ENCODE results near the gene PPM1G.
"Not testable (repeated sequence)": the region's sequence is repeated elsewhere in the genome, so short reads cannot be mapped to it uniquely, and the experiment has no call there.

The PPM1G gene, protein sequence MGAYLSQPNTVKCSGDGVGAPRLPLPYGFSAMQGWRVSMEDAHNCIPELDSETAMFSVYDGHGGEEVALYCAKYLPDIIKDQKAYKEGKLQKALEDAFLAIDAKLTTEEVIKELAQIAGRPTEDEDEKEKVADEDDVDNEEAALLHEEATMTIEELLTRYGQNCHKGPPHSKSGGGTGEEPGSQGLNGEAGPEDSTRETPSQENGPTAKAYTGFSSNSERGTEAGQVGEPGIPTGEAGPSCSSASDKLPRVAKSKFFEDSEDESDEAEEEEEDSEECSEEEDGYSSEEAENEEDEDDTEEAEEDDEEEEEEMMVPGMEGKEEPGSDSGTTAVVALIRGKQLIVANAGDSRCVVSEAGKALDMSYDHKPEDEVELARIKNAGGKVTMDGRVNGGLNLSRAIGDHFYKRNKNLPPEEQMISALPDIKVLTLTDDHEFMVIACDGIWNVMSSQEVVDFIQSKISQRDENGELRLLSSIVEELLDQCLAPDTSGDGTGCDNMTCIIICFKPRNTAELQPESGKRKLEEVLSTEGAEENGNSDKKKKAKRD

DNA sequence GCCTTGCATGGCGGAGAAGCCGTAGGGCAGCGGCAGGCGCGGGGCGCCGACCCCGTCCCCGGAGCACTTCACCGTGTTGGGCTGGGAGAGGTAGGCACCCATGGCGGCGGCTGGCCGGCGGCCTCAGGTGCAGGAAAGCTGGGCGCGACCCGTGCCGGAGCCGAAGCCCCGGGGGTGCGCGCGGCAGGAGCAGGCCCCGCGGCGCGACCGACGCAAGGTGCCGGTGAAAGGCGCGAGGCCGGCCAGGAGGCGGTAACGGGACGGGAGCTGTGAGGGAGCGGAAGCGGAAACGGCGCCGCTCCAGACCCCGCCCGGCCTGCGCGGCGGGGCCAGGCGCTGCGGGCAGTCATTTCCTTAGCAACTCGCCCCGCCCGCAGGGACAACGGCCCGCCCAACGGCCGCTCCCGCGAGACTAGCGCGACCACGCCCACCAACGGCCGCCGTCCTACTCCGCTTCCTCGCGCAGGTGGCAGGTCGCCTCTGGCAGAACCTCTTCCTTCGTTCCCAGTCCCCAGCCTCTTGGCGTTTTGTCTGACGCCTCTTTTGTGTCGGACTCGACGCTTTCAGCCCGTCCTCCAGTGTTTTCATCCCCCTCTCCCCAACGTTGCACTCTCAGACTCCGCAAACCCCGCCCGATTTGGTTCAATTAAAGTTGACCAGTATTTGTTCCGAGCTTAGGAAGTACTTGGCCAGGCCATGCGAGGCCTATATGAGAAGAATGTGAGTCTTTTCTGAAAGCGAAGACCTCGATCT lies at the start of gene PPM1G:
PPM1G (minus strand) TSS at position 271 of the 753 bp plus-strand sequence; CDS start at position 102, 169 bp downstream.
- DNase-seq = peak; percentile 99

DNA sequence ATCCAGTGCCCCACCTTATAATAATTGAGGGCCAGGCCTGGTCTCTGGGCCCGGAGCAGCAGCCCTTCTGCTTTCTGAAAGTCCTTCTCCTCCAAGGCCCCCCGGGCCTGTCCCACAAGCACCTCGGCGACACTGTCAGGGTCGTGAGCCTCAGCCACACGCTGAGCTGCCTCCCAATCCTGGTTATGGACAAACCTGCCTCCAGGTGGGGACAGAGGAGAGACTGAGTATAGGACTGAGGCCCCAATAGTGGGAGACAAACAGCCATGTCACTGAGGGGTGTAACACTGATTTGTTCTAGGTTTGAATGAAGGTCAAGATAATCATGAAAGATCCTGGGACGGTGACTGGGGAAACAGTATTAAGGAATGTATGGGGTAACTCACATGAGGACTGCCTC lies 44.6 kb upstream of the PPM1G start:
- no peak for DNase-seq

DNA sequence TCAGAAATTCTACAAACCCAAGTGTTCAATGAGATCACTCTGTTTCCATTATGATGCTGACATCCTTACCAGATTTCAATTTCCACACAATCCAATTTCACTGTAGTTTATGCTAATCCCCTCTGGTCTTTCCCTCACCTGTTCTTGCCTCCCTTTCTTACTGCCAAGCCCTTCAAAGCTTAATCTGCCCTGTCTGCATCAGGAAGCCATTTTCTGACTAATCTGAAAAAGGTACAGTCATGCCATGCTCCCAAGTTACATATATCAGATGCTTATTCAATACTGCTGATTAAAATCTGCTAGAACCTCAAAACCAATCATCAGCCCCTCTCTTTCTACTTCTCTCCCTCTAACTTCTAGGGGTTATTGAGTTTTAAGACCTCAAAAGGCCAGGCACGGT lies 41.7 kb upstream of the PPM1G start:
- DNase-seq = no peak

DNA sequence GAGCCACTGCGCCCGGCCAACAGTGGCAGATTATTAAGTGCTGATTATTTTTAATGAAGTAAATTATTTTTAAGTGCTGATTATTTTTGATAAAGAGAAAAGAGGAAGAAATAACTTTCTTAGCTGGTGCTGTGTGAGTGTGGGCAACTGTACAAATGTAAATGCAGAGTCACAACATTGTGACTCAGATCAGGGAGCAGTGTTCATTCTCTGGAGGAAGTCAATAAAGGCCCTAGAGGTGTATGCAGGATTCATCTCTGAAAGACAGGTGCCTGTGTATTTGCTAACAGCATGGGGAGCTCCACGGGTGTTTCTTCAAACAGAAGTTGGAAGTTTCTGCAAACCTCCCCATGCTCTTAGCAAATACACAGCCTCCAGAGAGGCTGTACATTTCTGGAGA lies 39.0 kb upstream of the PPM1G start:
- DNase-seq = no peak

DNA sequence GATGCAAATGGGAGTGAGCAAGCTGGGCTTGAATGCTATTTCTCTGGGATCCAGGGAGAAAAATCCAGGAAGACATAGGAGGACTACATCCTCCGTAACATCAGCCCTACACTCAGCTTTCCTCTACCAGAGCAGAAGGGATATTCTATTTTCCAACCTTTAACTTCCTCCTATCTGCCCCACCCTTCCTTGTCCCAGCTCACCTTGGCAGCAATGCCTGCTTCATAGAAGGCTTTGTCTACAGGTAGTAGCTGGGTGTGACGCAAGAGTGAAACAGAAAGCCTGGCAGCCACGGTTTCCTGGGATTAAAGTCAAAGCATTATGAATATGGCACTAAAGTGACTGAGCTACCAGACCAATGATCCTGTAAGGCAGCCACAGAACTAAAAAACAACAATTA lies 36.7 kb upstream of the PPM1G start:
- no peak for DNase-seq

DNA sequence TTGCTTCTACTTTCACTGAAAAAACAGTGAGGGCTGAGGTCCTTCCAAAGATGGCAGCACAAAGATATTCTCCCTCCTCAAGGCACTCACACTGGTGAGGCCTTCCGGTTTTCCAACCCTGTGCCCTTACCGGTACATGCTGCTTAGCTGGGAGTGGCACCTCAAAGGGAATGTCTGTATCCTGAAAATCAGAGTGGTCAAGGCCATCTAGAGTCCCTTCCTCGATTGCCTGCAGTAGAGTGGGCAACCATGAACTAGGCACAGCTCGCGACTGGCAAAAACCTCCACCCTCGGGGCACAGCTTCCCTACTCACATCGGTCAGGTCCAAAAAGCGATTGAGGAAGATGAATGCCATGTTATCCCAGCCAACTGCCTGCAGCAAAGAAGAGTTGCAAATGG lies 36.2 kb upstream of the PPM1G start:
- no peak for DNase-seq

DNA sequence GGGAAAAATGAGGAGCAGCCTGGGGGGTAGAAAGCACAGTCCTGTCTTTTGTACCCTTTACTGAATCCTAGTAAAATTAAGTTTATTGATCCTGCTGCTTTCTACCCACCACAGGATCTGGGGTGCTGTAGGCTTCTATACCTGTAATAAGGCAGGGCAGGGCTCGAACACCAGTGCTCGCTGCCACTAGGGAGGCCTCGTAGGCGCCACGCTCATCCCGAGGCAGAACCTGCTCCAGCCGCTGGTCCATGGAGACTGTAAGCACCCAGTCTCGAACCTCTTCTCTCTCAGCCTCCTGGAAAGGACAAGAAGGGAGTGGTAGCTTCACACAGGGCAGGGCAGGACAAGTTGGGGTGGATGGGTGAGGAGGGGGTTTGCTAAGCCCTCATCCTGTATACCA lies 35.8 kb upstream of the PPM1G start:
- no peak for DNase-seq

DNA sequence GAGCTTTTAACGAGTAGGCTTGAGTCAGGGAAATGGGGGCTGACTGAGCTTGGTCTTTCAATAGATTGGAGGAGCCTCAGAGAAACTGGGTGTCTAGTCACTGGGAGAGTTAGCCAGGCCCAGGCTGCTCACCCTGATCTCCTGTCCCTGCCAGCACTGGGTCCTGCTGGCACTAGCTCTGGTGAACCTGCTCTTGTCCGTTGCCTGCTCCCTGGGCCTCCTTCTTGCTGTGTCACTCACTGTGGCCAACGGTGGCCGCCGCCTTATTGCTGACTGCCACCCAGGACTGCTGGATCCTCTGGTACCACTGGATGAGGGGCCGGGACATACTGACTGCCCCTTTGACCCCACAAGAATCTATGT lies 33.5 kb upstream of the PPM1G start:
- DNase-seq = no peak

DNA sequence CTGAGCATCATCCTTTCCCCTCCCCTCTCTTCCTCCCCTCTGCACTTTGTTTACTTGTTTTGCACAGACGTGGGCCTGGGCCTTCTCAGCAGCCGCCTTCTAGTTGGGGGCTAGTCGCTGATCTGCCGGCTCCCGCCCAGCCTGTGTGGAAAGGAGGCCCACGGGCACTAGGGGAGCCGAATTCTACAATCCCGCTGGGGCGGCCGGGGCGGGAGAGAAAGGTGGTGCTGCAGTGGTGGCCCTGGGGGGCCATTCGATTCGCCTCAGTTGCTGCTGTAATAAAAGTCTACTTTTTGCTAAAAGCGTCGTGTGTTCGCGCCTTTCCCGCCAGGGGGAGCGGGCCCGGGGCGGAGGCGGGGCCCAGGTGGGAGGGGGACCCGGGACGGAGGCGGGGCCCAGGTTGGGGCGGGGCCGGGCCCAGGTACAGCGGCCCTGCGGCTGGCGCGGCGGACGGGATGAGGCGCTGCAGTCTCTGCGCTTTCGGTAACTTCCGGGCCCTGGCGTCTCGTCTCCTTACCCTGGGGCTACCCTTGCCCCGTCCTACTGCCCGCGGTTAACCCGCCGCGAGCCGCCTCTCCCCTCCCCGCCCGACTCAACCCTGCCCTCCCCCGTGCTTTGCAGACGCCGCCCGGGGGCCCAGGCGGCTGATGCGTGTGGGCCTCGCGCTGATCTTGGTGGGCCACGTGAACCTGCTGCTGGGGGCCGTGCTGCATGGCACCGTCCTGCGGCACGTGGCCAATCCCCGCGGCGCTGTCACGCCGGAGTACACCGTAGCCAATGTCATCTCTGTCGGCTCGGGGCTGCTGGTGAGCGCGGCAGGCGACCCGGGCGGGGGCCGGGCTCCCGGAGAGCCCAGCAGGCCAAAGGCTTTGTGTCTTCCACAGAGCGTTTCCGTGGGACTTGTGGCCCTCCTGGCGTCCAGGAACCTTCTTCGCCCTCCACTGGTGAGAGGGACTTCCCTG lies 32.8 kb upstream of the PPM1G start, which contains the start of gene KRTCAP3:
KRTCAP3 (plus strand) TSS at position 424 of the 962 bp plus-strand sequence; CDS start at position 456, 32 bp downstream.
- DNase-seq = peak; percentile 36

DNA sequence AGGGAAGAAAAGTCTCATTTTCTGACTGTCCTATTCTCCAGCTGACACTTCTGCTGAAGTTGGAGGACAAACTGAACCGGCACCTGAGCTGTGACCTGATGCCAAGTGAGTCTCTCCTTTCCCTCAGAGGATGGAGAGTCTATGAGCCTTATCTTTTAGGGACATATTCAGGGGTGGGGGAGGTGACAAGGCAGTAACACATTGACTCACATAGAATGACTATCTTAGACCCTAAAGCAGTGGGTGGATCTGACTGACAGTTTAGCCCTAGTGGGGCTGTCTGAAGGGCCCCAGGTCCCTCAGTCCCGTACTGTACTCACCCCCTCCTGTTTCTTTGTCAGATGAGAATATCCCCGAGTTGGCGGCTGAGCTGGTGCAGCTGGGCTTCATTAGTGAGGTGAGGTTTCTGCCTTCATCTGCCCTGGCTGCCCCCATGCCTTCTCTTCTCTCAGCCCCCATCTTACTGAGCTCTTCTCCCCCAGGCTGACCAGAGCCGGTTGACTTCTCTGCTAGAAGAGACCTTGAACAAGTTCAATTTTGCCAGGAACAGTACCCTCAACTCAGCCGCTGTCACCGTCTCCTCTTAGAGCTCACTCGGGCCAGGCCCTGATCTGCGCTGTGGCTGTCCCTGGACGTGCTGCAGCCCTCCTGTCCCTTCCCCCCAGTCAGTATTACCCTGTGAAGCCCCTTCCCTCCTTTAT lies 32.0 kb upstream of the PPM1G start:
- DNase-seq = no peak

DNA sequence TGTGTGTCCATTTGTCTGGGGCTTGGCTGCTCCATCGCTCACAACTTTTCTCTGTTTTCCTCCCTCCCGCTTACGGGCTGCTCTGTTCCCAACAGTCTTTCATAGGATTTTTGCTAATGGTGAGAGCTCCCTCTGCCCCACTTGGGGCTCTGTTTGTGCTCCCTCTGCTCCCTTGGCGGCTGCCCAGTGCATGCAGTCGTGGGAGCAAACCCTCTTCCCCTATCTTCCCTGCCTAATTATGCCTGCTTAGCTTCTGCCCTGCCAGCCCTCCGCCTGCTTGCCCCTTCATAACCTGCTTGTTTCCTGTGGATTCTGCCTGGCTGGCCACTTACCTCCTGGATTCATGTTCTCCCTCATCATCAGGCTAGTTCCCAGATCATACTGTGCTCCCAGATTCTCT lies 26.2 kb upstream of the PPM1G start:
- DNase-seq = no peak

DNA sequence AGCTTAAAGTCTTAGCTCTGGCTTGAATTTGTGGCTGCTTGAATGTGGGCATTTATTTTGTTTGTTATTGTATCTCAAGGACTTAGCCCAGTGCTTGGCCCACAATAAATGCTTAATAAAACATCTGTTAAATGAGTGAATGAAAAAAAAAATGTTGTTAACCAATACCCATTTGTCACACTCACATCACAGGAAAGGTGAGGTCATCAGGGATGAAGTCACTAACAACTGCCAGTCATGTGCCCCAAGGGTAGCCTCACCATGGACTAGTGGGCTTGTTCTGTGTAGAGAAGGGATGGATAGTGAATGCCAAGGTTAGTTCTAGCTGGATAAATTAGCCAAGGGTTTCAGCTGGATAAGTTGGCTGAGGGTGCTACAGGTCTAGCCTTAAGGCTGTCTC lies 22.0 kb upstream of the PPM1G start:
- peak; percentile 49 for DNase-seq

DNA sequence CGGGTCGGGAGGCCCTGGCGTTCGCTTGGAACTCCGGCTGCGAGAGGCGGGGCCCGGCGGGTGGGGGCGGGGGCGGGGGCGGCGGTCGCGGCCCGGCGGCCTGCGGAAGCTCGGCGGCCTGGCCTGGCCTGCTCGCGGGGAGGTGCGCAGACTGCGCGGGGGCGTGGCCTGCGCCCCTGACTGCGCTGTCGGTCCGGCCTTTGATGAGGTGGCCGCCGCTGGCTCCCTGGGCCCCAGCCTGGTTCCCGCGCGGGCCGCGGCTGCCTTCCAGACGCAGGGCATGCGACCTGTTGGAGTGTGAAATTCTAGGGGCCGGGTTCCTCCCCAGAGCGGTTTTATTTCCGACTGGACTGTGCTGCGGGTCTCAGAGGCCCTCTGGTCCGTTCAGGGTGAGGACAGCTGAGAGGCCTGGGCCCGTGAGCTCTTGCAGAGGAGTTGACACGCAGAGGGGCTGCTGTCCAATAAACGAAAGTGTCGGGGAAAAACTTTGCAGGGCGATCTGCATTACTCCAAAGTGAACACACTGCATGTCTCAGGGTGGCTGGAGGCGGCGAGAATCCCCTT lies 19.7 kb upstream of the PPM1G start:
- peak; percentile 84 for DNase-seq

DNA sequence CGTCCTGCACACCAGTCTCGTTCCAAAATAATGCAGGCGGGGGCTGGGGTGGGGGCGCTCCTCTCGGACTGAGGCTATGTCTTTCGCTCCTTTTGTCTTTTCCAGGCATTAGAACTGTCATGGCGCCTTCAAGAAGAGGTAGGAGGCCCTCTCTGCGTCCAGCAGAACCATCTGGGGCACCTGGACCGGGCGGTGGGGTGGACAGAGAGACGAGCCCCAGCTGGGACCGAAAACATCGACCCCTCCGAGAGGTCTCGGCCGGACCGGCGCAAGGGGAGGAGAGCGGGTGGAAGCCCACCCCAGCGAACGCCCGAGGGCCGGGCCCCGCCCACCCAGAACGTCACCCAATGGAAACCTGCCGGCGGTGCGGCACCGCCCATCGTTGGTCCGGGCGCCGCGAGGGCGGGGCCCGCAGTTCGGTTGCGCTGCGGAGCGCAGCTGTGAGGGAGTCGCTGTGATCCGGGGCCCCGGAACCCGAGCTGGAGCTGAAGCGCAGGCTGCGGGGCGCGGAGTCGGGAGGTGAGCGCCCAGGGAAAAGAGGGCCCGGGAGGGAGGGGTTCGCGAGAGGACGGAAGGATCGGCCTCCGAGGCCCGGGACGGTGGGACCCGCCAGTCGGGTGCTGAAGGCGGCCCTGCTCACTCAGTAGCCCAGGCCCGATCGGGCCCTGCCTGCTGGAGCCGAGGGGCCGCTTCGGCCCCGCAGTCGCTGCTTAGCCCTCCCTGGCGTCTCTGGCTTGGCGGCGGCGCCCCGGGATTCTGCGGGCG lies 19.0 kb upstream of the PPM1G start, which contains the start of gene NRBP1:
NRBP1 (plus strand) TSS at position 419 of the 765 bp plus-strand sequence. CDS start 4,643 bp downstream, outside the sequence.
- DNase-seq = peak; percentile 96

DNA sequence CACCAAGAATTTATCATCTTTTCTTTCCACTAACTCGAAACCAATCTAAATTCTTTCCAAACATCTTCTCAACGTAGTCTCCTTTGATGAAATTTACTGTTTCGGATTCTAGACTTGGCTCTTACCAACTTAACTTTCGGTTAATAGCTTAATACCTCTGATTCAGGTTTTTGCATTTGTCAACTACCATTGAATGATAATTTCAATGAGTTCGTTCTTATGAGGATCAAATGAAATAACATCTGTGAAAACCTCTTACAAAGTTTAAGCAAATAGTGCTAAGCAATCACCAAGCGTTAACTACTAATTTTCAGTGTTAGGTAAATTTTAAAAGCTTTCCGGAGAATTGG lies 18.4 kb upstream of the PPM1G start:
- no peak for DNase-seq

DNA sequence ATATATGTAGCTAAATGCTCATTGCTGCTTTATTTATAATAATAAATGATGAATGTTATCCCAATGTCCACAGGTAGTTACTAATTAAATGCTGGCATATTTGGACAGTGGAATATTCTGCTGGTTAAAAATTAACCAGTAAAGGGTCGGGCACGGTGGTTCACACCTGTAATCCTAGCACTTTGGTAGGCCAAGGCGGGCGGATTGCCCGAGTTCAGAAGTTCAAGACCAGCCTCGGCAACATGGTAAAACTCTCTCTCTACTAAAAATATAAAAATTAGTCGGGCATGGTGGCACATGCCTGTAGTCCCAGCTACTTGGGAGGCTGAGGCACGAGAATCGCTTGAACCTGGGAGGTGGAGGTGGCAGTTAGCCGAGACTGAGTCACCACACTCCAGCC lies 15.6 kb upstream of the PPM1G start:
- not testable (repeated sequence) for DNase-seq

DNA sequence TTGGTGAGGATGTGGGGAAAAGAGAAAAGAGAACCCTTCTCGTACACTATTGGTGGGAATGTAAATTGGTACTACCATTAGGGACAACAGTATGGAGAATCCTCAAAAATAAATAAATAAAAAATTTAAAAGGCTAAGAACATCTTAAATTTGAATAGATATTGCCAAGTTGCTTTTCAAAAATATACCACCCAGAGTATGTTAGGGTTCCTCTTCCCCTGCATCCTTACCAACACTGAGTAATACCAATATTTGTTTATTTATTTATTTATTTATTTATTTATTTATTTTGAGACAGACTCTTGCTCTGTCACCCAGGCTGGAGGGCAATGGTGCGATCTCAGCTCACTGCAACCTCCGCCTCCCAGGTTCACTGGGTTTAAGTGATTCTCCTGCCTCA lies 13.6 kb upstream of the PPM1G start:
- no peak for DNase-seq

DNA sequence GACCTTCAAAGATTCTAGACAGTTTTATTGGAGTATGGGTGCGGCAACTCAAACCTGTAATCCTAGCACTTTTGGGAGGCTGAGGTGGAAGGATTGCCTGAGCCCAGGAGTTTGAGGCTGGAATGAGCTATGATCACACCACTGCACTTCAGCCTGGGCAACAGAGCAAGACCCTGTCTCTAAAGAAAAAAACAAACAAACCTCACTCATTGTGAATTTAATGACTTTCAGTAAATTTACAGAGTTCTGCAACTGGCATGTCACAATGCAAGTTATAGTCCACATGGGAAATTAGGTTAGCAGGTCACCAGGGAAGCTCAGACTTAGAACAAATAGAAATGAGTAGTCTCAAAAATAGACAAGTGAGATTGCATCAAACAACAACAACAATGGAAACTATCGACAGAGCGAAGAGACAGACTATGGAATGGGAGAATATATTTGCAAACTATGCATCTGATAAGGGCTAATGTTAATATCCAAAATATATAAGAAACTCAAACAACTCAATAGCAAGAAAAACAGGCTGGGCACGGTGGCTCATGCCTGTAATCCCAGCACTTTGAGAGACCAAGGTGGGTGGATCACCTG lies 12.4 kb upstream of the PPM1G start:
- no peak for DNase-seq

DNA sequence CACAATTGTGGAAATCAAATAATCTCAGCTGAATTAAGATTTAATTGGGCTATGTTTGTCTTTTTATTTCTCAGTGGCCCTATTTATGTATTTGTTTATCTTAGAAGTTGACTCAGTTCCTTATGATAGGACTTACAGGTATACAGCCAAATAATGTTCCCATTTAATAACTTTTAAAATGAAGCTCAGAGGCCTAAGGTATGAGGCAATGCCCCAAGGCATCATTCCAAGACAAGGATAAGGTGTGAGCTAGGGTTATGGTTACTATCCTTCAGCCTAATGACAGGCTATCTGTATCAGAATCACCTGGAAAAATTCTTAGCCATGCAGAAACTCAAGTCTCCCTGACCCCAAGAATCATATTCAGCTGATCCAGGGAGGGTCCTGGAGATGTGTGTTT lies 11.6 kb upstream of the PPM1G start:
- DNase-seq = no peak

DNA sequence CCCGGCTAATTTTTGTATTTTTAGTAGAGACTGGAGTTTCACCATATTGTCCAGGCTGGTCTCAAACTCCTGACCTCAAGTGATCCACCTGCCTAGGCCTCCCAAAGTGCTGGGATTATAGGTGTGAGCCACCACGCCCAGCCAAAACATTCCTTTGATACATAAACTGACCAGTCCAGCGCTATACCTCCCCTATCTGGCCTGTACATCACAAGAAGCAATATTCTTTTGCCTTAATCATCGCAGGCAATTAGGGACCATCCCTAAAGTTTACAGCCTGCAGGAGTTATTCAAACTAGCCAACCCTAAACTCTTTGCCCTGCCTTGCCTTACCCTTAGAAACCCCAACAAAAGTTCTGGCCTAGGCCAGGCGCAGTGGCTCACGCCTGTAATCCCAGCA lies 6.8 kb upstream of the PPM1G start:
- DNase-seq = no peak
